IPS-NIHi7 (cell line): ENCODE measurements around the gene THRSP.
"Not testable (repeated sequence)": the region's sequence is repeated elsewhere in the genome, so short reads cannot be mapped to it uniquely, and the experiment has no call there.

Source experiments
- DNase-seq: peaks from one replicate; pipeline ENCODE4 v3.0.0; 2012; ENCODE audit warnings: mixed read lengths; ENCODE audit errors: extremely low spot score

THRSP gene

GRCh38 chr11:78066471-78066870 lies 2.8 kb downstream of the THRSP start:
- no peak for DNase-seq

GRCh38 chr11:78067704-78068103 lies 4.0 kb downstream of the THRSP start:
- no peak for DNase-seq

- DNase-seq, result no peak
Observed at GRCh38 chr11:78069465-78069864, 5.8 kb downstream of the THRSP start.

DNA sequence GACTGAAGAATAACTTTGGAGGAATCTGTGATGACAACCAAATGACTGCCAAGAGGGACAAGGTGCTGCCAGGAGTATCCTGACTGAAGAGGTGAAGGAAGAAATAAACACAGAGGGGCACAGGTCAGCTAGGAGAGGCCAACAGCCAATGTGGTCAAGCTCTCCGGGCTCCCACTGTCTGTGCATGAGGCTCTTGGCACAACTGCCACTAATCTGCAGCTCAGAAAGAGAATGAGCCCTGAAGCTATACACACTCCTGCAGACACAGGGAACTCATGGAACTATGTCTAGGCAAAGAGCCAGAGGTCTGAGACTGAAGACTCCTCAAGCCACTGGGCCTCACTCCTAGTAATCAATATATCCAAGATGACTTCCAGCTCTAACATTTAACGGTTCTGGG lies 7.0 kb downstream of the THRSP start:
- no peak for DNase-seq

GRCh38 chr11:78071717-78072116 lies 8.1 kb downstream of the THRSP start:
- DNase-seq, result no peak

GRCh38 chr11:78072455-78072854 lies 8.8 kb downstream of the THRSP start:
- no peak for DNase-seq

DNA sequence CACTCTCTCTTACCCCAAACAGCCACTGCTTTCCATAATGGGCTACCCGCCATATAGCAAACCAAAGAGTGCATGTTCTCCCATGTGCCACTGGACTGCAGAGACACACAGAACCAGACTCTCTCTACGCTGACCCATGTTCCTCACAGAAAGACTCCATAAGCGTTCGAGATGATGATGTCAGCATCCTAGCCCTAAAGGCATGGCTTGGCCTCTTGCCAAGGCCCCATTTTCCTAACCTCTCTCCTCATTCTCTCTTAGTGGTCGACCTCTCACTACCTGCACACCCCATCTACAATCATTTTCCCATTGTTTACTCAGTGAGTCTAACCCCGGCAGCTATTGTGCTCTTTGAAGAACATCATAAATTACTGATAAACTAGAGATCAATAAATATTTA lies 11.1 kb downstream of the THRSP start:
- DNase-seq, result no peak

DNA sequence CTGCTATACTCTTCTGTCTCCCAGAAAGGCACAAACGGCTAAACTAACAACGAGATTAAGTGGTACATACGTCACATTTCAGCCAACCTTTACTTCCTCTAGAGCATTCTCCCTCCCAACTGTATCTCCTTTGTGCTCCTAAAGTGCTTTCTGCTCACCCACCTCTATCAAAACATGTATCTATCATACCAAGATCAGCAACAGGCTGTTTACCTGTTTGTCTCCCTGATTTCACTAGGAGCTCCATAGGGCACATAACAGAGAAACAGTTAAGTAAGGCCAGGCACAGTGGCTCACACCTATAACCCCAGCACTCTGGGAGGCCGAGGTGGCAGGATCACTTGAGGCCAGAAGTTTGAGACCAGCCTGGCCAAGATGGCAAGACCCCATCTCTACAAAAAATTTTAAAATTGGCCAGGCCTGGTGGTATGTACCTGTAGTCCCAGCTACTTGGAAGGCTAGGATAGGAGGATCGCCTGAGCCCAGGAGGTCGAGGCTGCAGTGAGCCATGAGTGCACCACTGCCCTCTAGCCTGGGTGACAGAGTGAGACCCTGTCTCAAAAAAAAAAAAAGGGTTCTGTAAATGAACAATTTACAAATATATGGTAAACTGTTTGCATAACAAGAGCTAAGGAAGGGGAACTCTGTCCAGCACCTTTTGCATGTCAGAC lies 13.2 kb downstream of the THRSP start:
- DNase-seq, result no peak

DNA sequence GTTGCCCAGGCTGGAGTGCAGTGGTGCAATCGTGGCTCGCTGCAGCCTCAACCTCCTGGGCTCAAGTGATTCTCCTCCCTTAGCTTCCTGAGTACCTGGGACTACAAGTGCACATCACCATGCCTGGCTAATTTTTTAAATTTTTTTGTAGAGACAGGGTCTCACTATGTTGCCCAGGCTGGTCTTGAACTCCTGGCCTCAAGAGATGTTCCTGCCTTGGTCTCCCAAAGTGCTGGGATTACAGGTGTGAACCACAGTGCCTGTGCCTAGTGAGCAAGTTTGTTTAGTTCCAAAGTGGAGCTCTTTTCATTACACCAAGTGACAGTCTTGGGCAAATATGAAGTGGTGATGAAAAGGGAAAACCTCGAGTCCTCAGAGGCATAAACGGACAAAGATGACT lies 13.9 kb downstream of the THRSP start:
- DNase-seq, result not testable (repeated sequence)

DNA sequence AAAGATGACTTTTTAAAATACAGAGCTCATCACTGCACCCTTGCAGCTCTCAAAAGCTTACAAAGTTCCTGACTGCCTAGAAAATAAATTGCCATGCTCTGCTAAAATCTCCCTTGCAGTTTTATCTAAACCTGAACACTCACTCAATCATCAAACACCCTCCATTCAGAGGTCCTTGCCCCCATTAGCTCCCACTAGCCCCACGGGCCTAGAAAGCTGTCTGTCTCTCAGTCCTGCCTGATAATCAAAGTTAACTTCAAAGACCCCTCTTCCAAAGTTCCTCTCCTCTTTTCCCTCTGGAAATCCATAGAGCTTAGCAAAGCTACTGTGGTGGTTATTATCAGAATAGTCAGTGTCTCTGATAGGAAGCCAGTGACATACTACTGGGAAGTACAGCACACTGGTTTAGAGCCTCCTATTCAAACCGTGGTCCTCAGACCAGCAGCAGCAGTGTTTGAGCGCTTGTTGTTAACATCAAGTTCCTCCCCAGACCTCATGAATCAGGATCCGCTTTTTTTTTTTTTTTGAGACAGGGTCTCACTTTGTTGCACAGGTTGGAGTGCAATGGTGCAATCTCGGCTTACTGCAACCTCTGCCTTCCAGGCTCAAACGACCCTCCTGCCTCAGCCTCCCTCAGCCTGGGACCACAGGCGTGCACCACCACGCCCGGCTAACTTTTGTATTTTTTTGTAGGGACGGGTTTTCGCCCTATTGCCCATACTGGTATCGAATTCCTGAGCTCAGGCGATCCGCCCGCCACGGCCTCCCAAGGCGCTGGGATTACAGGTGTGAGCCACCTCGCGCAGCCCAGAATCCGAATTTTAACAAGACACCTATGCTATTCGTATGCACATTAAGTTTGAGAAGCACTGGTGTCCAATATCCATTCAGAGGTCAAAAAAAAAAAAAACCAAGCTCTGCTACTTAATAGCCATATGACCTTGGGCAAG lies 14.8 kb downstream of the THRSP start:
- DNase-seq, result no peak

DNA sequence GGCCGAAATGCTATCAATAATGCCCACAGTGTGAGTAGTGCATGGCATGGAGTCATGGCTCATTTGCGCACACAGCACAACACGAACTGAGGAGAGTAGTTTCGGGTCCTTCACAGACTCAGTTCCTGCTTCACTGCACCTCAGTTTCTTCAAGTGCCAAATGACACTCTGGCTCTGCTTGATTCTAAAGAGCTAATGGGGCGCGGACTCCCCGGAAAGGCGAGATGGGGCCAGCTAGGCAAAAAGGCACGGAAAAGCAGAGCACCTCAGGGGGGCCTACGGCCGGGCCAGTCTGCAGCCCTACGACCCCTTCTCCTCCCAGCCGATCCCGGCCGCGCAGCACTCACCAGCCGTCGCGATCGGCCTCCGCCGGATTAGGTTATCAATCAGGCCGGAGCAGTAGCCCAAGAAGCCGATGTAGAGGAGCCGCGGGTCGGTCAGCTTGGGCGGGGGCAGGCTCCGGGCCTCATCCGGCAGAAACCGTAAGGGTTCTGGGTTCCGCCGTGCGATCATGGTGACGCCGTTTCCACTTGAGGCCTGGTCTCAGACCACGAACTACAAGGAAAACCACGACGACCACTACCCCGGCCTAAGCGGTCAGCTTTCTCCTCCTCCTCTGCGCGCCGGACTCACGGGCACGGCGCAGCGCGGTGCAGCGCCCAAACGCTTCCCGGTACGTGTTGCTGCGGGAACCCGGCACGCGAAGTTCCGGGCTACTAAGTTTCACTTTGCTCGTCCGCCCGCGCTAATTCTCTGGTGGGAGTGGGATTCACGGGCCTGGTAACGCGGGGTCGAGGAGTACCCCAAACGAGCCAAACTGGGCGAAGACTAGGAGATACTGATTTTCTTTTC lies 15.8 kb downstream of the THRSP start, which contains the start of gene NDUFC2:
NDUFC2 (minus strand) TSS at position 631 of the 852 bp plus-strand sequence; CDS start at position 513, 118 bp downstream.
- peak; percentile 83 for DNase-seq

DNA sequence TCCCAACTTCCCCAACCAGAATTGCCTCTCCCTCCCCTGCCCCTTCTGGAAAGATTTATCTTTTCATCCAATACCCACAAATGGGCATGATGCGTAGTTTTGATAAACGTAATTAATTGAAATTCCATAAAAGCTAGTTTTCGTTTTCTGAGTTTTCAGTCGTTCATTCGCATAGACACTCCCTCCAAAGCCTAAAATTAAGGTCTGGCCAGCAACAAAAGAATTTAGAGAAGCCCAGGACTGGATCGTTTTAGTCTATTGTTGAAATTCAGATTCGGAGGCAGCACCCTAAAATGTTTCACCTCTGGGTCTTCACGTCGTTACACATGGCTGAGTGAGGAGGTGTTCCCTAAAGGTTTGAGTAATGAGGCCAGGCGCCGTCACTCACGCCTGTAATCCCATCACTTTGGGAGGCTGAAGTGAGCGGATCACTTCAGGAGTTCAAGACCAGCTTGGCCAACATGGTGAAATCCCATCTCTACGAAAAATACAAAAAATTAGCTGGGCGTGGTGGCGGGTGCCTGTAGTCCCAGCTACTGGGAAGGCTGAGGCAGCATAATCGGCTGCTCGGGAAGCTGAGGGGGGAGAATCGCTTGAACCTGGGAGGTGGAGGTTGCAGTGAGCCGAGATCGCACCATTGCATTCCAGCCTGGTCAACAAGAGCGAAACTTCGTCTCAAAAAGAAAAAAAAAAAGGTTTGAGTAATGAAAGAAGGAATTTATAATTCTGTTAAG lies 16.6 kb downstream of the THRSP start:
- no peak for DNase-seq

- DNase-seq, result no peak
Observed at GRCh38 chr11:78080818-78081495, 17.3 kb downstream of the THRSP start.

GRCh38 chr11:78081583-78081982 lies 17.9 kb downstream of the THRSP start:
- DNase-seq, result no peak

DNA sequence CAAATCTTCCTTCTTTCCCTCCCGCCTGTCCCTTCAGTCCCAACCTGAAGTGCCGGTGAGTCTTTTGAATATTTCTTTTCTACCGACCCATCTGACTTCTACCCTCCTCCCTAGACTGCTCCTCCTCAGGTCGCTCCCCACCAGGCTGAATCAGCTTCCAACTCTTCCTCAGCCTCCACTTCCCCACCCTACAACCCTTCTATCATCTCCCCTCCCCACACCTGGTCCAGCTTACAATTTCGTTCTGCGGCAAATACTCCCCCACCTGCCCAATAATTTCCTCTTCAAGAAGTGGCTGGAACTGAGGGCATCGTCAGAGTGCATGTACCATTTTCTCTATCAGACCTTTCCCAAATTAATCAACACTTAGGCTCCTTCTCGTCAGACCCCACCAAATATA lies 18.5 kb downstream of the THRSP start:
- DNase-seq, result no peak

DNA sequence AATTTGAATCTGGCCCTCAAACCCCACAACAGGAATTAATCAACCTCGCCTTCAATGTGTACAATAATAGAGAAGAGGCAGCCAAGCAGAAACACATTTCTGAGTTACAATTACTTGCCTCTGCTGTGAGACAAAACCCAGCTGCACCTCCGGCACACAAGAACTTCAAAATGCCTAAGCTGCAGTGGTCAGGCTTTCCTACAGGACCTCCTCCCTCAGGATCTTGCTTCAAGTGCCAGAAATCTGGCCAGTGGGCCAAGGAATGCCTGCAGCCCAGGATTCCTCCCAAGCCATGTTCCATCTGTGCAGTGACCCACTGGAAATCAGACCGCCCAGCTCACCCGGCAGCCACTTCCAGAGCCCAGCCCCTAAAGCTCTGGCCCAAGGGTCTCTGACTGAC lies 19.4 kb downstream of the THRSP start:
- DNase-seq, result no peak

- not testable (repeated sequence) for DNase-seq
Observed at GRCh38 chr11:78084506-78084905, 20.8 kb downstream of the THRSP start.

DNA sequence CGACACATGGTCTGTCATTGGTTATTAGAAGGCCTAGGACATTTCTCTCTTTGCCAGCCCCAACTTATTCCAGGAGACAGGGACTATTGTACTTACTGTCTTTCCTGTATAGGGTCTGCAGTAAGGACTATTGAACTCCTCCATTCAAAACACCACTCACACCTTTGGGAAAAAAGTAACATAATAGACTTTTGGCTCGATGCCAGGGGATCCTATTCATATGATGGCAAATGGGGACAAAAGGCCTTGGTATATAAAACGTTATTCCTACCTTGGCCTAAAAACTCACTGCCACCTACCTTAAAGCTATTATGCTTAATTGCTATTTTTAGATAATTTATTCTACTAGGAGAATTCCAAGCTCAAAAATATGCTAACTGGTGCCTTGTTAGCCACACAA lies 22.3 kb downstream of the THRSP start:
- DNase-seq, result no peak

DNA sequence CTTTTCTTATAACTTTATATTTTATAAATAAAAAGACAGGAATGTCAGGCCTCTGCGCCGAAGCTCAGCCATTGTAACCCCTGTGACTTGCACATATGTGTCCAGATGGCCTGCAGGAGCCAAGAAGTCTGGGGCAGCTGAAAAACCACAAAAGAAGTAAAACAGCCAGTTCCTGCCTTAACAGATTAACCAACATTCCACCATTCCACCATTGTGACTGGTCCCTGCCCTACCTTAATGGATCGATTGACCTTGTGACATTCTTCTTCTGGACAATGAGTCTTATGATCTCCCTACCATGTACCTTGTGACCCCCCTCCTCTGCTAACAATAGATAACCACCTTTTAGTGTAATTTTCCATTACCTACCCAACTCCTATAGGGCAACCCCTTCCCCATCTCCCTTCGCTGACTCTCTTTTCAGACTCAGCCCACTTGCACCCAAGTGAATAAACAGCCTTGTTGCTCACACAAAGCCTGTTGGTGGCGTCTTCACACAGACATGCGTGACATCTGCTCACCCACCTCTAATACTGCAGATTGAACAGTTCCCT lies 22.9 kb downstream of the THRSP start:
- DNase-seq, result not testable (repeated sequence)

DNA sequence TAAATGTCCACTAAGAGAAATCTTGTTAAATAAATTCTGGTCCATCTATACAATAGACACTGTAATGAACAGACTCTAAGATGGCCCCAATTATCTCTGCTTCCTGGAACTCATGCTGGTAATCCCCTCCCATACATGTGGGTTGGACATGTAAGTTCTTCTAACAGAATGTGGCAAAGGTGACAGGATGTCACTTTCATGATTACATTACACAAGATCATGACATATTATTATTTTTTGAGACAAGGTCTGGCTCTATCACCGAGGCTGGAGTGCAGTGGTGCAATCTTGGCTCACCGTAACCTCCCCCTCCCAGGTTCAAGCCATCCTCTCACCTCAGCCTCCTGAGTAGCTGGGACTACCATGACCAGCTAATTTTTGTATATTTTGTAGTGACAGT lies 30.6 kb downstream of the THRSP start:
- no peak for DNase-seq
